Ovary (tissue), 9 donors: Measurements from ENCODE around the gene IDUA. TPM values are rescaled to one million over a fixed set of nuclear protein-coding genes. Genes with fewer than 3 reads are reported as not detected.

ENCODE experiments used
- DNase-seq, 5 donors: peaks; one replicate each; pipeline ENCODE4 v3.0.0-alpha.2; 2019 to 2020
- H3K27ac ChIP-seq, 2 donors: fragments of 200-600 bp; one replicate each; pipeline versions ENCODE4 v1.5.1 to v1.8.0; 2019 to 2022
- H3K27me3 ChIP-seq: fragments of 200-600 bp; one replicate; pipeline ENCODE4 v1.8.0; 2022
- H3K36me3 ChIP-seq: fragments of 200-600 bp; sonication (generic); one replicate; pipeline ENCODE4 v1.5.1; 2019
- H3K4me1 ChIP-seq: one replicate; pipeline ENCODE4 v1.8.1; 2013; ENCODE audit warnings: mild to moderate bottlenecking, moderate library complexity; ENCODE audit not compliant: insufficient read depth
- H3K4me3 ChIP-seq: fragments of 200-600 bp; sonication (generic); one replicate; pipeline ENCODE4 v1.5.1; 2017
- H3K9me3 ChIP-seq, 2 donors: fragments of 200-600 bp in 1 of 2; sonication (generic) in 1 of 2; one replicate each; pipeline versions ENCODE4 v1.5.1 to v1.8.1; 2013 to 2019; ENCODE audit warnings: mild to moderate bottlenecking in 1 of 2, moderate library complexity in 1 of 2
- CTCF ChIP-seq, 3 donors: fragments of 450-650 bp in 2 of 3; fragments of 200-600 bp in 1 of 3; IDR thresholded peaks; one replicate each; pipeline versions ENCODE4 v1.5.1 to v1.8.0; 2016 to 2022; ENCODE audit warnings: antibody characterized with exemption in 3 of 3, mild to moderate bottlenecking in 1 of 3
- EP300 ChIP-seq: sonication (generic); formaldehyde crosslinking; IDR thresholded peaks from one replicate; pipeline ENCODE4 v1.6.1; 2017; ENCODE audit warnings: antibody characterized with exemption
- POLR2A ChIP-seq: fragments of 450-650 bp; IDR thresholded peaks from one replicate; pipeline ENCODE4 v1.6.1; 2017; ENCODE audit warnings: antibody characterized with exemption, mild to moderate bottlenecking, moderate library complexity
- WGBS, 3 donors: extraction: QIAGEN DNeasy Blood & Tissue Kit in 1 of 3; methylation state at CpG; one replicate each; pipeline versions ENCODE4 v1.1.5 to v1.1.7; 2013 to 2017; 5-methylcytosine and 5-hydroxymethylcytosine counted together
- intact Hi-C, 4 donors: fragments of 100-400 bp; cut with DNase I; formaldehyde crosslinking; loops; one replicate each; pipeline versions ENCODE4 v1.11.0 to v1.15.1; 2022 to 2023
- polyA plus RNA-seq, 2 donors: library from polyadenylated mRNA; stranded (reverse); fragments of 200-250 nt in 1 of 2; fragments of 350-450 nt in 1 of 2; fragmentation: Illumina TruSeq in 1 of 2; extraction: RNeasy Lipid Tissue Mini Kit (QIAGEN cat#74804) in 1 of 2; gene quantifications; one replicate each; pipeline ENCODE4 v1.2.3, GENCODE V29; 2013 to 2014
- total RNA-seq, 7 donors: library from RNA; depleted of rRNA in 2 of 7; stranded (reverse); fragments of >200 nt in 2 of 7; fragmentation: NEBNext Ultra II Directional in 3 of 7; extraction: Animal tissue kit (Norgen Biotek cat#: 25700) in 3 of 7; gene quantifications; one replicate each; pipeline versions ENCODE4 v1.1.0 to v1.2.4, GENCODE V29; 2016 to 2023
- donor health status: DM: no; HTN: no; CAD: no; lungs with moderate emphysema.
- donor health status: DM: no; HTN: no; CAD: no.
- donor health status: Bipolar disorder and iron deficiency.
- donor health status: DM: yes; HTN: yes; CAD: no.
- donor health status: DM: no; HTN: no; CAD: no.
- donor health status: DM: yes; HTN: yes; CAD: no.

Gene IDUA
- total and polyA plus RNA-seq, 9 donors = 3.1 to 49.1 (median 31.8) TPM

- no peaks in the 10 kb centered on the region for H3K36me3 ChIP-seq
- no peak overlapping the region for H3K27ac ChIP-seq
- H3K27me3 ChIP-seq = no peaks in the 10 kb centered on the region
- H3K4me3 ChIP-seq = no peak overlapping the region
- no peaks in the 10 kb centered on the region for H3K9me3 ChIP-seq
- TF ChIP-seq POLR2A (no peak), CTCF (IDR thresholded peaks at IDR 0.05) (no peak), EP300 (no peak)
- WGBS, 3 donors = 91 to 93% (median 92%) methylated on average over 25 of the region's 25 CpGs
- peaks cover 8% of the 10 kb centered on the region for H3K4me1 ChIP-seq
- intact Hi-C loops = no loop called here
- no peak for DNase-seq
Measured at GRCh38 chr4:970046-970745, 16.6 kb upstream of the IDUA start.

- Histone ChIP-seq H3K27ac (no peak overlapping the region), H3K4me1 (peaks cover 8% of the 10 kb centered on the region), H3K4me3 (no peak overlapping the region), H3K27me3 (no peaks in the 10 kb centered on the region), H3K9me3 (no peaks in the 10 kb centered on the region), H3K36me3 (no peaks in the 10 kb centered on the region)
- WGBS, 3 donors = 73 to 78% (median 74%) methylated on average over 17 of the region's 17 CpGs
- intact Hi-C loops = no loop called here
- no peak for TF ChIP-seq CTCF (IDR thresholded peaks at IDR 0.05)
- no peak for TF ChIP-seq POLR2A
- TF ChIP-seq EP300 = no peak
- DNase-seq = no peak
Measured at GRCh38 chr4:970854-971520, 15.9 kb upstream of the IDUA start.

GRCh38 chr4:971666-972500 lies 15.0 kb upstream of the IDUA start:
- Histone ChIP-seq H3K27me3 (no peaks in the 10 kb centered on the region), H3K4me1 (peaks cover 8% of the 10 kb centered on the region), H3K4me3 (peak overlapping the region; percentile 83), H3K9me3 (no peaks in the 10 kb centered on the region), H3K36me3 (no peaks in the 10 kb centered on the region), H3K27ac (no peak overlapping the region)
- intact Hi-C loops = no loop called here
- WGBS, 3 donors = 47 to 53% (median 53%) methylated on average over 16 to 24 of the region's 24 CpGs
- TF ChIP-seq CTCF (IDR thresholded peaks at IDR 0.05) (no peak), POLR2A (no peak), EP300 (no peak)
- no peak for DNase-seq

- Histone ChIP-seq H3K27ac (no peak overlapping the region), H3K27me3 (no peaks in the 10 kb centered on the region), H3K4me3 (peak overlapping the region; percentile 83), H3K36me3 (no peaks in the 10 kb centered on the region), H3K4me1 (peaks cover 8% of the 10 kb centered on the region), H3K9me3 (no peaks in the 10 kb centered on the region)
- TF ChIP-seq POLR2A (no peak), CTCF (IDR thresholded peaks at IDR 0.05) (no peak), EP300 (no peak)
- WGBS, 3 donors = 0 to 2% (median 1%) methylated on average over 26 to 65 of the region's 65 CpGs
- intact Hi-C loops = no loop called here
- DNase-seq = peak in 3 of 5 donors; percentile 47 to 72 (median 67)
Measured at GRCh38 chr4:972651-973424, 14.0 kb upstream of the IDUA start.
